Naive thymus-derived CD4-positive, alpha-beta T cell (primary cell): ENCODE results near the gene SSTR5. TPM values are rescaled to one million over a fixed set of nuclear protein-coding genes. Genes with fewer than 3 reads are reported as not detected.
"Not testable (repeated sequence)": the region's sequence is repeated elsewhere in the genome, so short reads cannot be mapped to it uniquely, and the experiment has no call there.

Source experiments
- ATAC-seq: fragments of 150-1000 bp; cut with Tn5 transposase; 2 replicates; pipeline ENCODE4 v1.10.0; 2021; ENCODE audit warnings: mild to moderate bottlenecking, moderate library complexity
- CTCF ChIA-PET: fragments of 350-600 bp; sonication (Branson Sonifier 250); formaldehyde crosslinking; loops from one replicate; lab custom pipeline; 2021; ENCODE audit warnings: antibody characterized with exemption; lab: Charles Lee
- POLR2A ChIA-PET: fragments of 350-600 bp; sonication (Branson Sonifier 250); formaldehyde crosslinking; loops from one replicate; lab custom pipeline; 2021; ENCODE audit warnings: antibody characterized with exemption, inconsistent platforms; lab: Charles Lee
- DNase-seq, 9 donors: peaks; one replicate each; pipeline versions ENCODE4 v3.0.0 to v3.0.0-alpha.2; 2020 to 2022; ENCODE audit warnings: mixed read lengths in 1 of 9
- H3K27ac ChIP-seq: one replicate; pipeline ENCODE4 v1.7.0; 2013; ENCODE audit warnings: mild to moderate bottlenecking, low read depth, low read length, moderate library complexity
- H3K27me3 ChIP-seq, 2 donors: one replicate each; pipeline ENCODE4 v1.7.0; 2013; ENCODE audit warnings: low read length in 2 of 2, mild to moderate bottlenecking in 2 of 2, moderate library complexity in 2 of 2; ENCODE audit not compliant: control insufficient read depth in 2 of 2, insufficient read depth in 2 of 2
- H3K36me3 ChIP-seq, 3 experiments: 1 replicate in 2 of 3; 2 replicates in 1 of 3; pipeline ENCODE4 v1.7.0; 2013; ENCODE audit warnings: low read length in 3 of 3, mild to moderate bottlenecking in 3 of 3, moderate library complexity in 1 of 3; ENCODE audit not compliant: insufficient read depth in 3 of 3, control insufficient read depth in 2 of 3
- H3K4me1 ChIP-seq, 2 donors: one replicate each; pipeline ENCODE4 v1.7.0; 2013; ENCODE audit warnings: low read length in 2 of 2, mild to moderate bottlenecking in 2 of 2, moderate library complexity in 1 of 2; ENCODE audit not compliant: control insufficient read depth in 2 of 2, insufficient read depth in 2 of 2
- H3K4me3 ChIP-seq: 2 replicates; pipeline ENCODE4 v1.7.0; 2013; ENCODE audit warnings: mild to moderate bottlenecking, low read length
- H3K9me3 ChIP-seq, 3 experiments: 1 replicate in 2 of 3; 2 replicates in 1 of 3; pipeline ENCODE4 v1.7.0; 2013; ENCODE audit warnings: low read length in 3 of 3; ENCODE audit not compliant: control insufficient read depth in 2 of 3
- H3K27ac Mint-ChIP-seq, 9 donors: one replicate each; pipeline ENCODE4 v1.8.0; 2020 to 2022; ENCODE audit warnings: mixed read lengths in 9 of 9, mild to moderate bottlenecking in 8 of 9, moderate library complexity in 5 of 9, inconsistent platforms in 2 of 9
- H3K27me3 Mint-ChIP-seq, 5 donors: one replicate each; pipeline ENCODE4 v1.8.0; 2021 to 2022; ENCODE audit warnings: mixed read lengths in 5 of 5, mild to moderate bottlenecking in 1 of 5
- H3K36me3 Mint-ChIP-seq, 5 donors: one replicate each; pipeline ENCODE4 v1.8.0; 2020 to 2022; ENCODE audit warnings: mixed read lengths in 5 of 5, mild to moderate bottlenecking in 3 of 5, inconsistent platforms in 1 of 5
- H3K4me1 Mint-ChIP-seq, 7 donors: one replicate each; pipeline ENCODE4 v1.8.0; 2020 to 2022; ENCODE audit warnings: mixed read lengths in 7 of 7, mild to moderate bottlenecking in 3 of 7, inconsistent platforms in 1 of 7
- H3K4me3 Mint-ChIP-seq, 10 donors: one replicate each; pipeline ENCODE4 v1.8.0; 2020 to 2022; ENCODE audit warnings: mild to moderate bottlenecking in 10 of 10, mixed read lengths in 10 of 10, moderate library complexity in 6 of 10, inconsistent platforms in 2 of 10
- H3K9me3 Mint-ChIP-seq, 11 donors: one replicate each; pipeline ENCODE4 v1.8.0; 2020 to 2022; ENCODE audit warnings: mixed read lengths in 11 of 11, mild to moderate bottlenecking in 4 of 11, inconsistent platforms in 1 of 11, moderate library complexity in 1 of 11
- intact Hi-C, 2 donors: fragments of 100-400 bp; cut with micrococcal nuclease; formaldehyde crosslinking; loops; one replicate each; pipeline ENCODE4 v1.15.1; 2023
- polyA plus RNA-seq, 2 donors: library from polyadenylated mRNA; unstranded; fragments of 300-500 nt; fragmentation: Illumina TruSeq; gene quantifications; one replicate each; pipeline ENCODE4 v1.2.3, GENCODE V29; 2021
- total RNA-seq, 6 experiments: library from RNA in 5 of 6; stranded (reverse) in 5 of 6; gene quantifications; 1 replicate in 5 of 6; 2 replicates in 1 of 6; pipeline ENCODE4 v1.2.3 and lab custom pipeline; 2021 to 2026

SSTR5 gene
- total RNA-seq (not detected), polyA plus RNA-seq (not detected), total RNA-seq (lab: John Stamatoyannopoulos, UW) (not detected)

GRCh38 chr16:1072526-1073261, at the start of gene SSTR5:
SSTR5 (plus strand) TSS chr16:1072747; CDS start chr16:1078869, 6,122 bp downstream.
- H3K36me3 Mint-ChIP-seq = no peaks in the 10 kb centered on the region
- no peaks in the 10 kb centered on the region for H3K4me1 ChIP-seq
- H3K27ac ChIP-seq = no peak within 1 kb of the TSS
- no peaks in the 10 kb centered on the region for H3K27me3 ChIP-seq
- no peaks in the 10 kb centered on the region for H3K9me3 ChIP-seq
- no peak within 1 kb of the TSS for H3K4me3 ChIP-seq
- peaks cover 0 to 1% (median 0%) of the 10 kb centered on the region in 11 donors for H3K9me3 Mint-ChIP-seq
- H3K4me3 Mint-ChIP-seq = no peak within 1 kb of the TSS
- ChIA-PET POLR2A (no interaction called here), CTCF (interaction anchor here (0.6 kb wide), 1 partner anchor 1068 kb away, joined by 4 read pairs; no protein-coding TSS in a partner anchor)
- peaks cover 0 to 1% (median 0%) of the 10 kb centered on the region in 7 donors for H3K4me1 Mint-ChIP-seq
- H3K36me3 ChIP-seq = no peaks in the 10 kb centered on the region
- intact Hi-C loops = no loop called here
- H3K27ac Mint-ChIP-seq = no peak within 1 kb of the TSS
- ATAC-seq = no peak
- no peak for DNase-seq
- peaks cover 13 to 35% (median 18%) of the 10 kb centered on the region in 5 donors for H3K27me3 Mint-ChIP-seq

- intact Hi-C loops = no loop called here
- ChIA-PET POLR2A (no interaction called here), CTCF (no interaction called here)
- Histone ChIP-seq H3K27ac (no peak overlapping the region), H3K9me3 (no peaks in the 10 kb centered on the region), H3K4me3 (no peak overlapping the region), H3K27me3 (no peaks in the 10 kb centered on the region), H3K36me3 (no peaks in the 10 kb centered on the region), H3K4me1 (no peaks in the 10 kb centered on the region)
- Mint-ChIP-seq H3K27ac (no peak overlapping the region), H3K4me1 (no peaks in the 10 kb centered on the region), H3K4me3 (no peak overlapping the region), H3K27me3 (peaks cover 0 to 7% (median 0%) of the 10 kb centered on the region in 5 donors), H3K36me3 (no peaks in the 10 kb centered on the region), H3K9me3 (no peaks in the 10 kb centered on the region)
- DNase-seq = no peak
- no peak for ATAC-seq
Observed at GRCh38 chr16:1024138-1024537, 48.4 kb upstream of the SSTR5 start.

- H3K27me3 ChIP-seq, H3K4me3 Mint-ChIP-seq, H3K36me3 ChIP-seq, H3K9me3 ChIP-seq, H3K36me3 Mint-ChIP-seq, CTCF ChIA-PET, H3K4me3 ChIP-seq, H3K27ac Mint-ChIP-seq, H3K9me3 Mint-ChIP-seq, H3K4me1 Mint-ChIP-seq, ATAC-seq, intact Hi-C loops, DNase-seq, H3K4me1 ChIP-seq, POLR2A ChIA-PET, H3K27ac ChIP-seq: not testable (repeated sequence)
- H3K27me3 Mint-ChIP-seq = peaks cover 0 to 15% (median 5%) of the 10 kb centered on the region in 5 donors
Observed at GRCh38 chr16:1025183-1025809, 47.3 kb upstream of the SSTR5 start.

GRCh38 chr16:1026057-1026783, 46.3 kb upstream of the SSTR5 start:
- H3K4me1 ChIP-seq = no peaks in the 10 kb centered on the region
- no peak overlapping the region for H3K4me3 ChIP-seq
- H3K27me3 ChIP-seq = no peaks in the 10 kb centered on the region
- Mint-ChIP-seq H3K9me3 (no peaks in the 10 kb centered on the region), H3K36me3 (no peaks in the 10 kb centered on the region), H3K4me3 (no peak overlapping the region), H3K27me3 (peaks cover 0 to 15% (median 5%) of the 10 kb centered on the region in 5 donors), H3K27ac (no peak overlapping the region), H3K4me1 (peaks cover 0 to 3% (median 0%) of the 10 kb centered on the region in 7 donors)
- CTCF ChIA-PET = no interaction called here
- POLR2A ChIA-PET = no interaction called here
- intact Hi-C loops = no loop called here
- H3K36me3 ChIP-seq = no peaks in the 10 kb centered on the region
- H3K27ac ChIP-seq = no peak overlapping the region
- no peaks in the 10 kb centered on the region for H3K9me3 ChIP-seq
- DNase-seq (no peak), ATAC-seq (no peak)

- H3K4me1 Mint-ChIP-seq = peaks cover 0 to 3% (median 0%) of the 10 kb centered on the region in 7 donors
- H3K27me3 Mint-ChIP-seq = peaks cover 0 to 15% (median 5%) of the 10 kb centered on the region in 5 donors
- H3K9me3 ChIP-seq = no peaks in the 10 kb centered on the region
- H3K27ac ChIP-seq = no peak overlapping the region
- no peaks in the 10 kb centered on the region for H3K36me3 ChIP-seq
- no peak overlapping the region for H3K4me3 Mint-ChIP-seq
- no peaks in the 10 kb centered on the region for H3K27me3 ChIP-seq
- DNase-seq = no peak
- CTCF ChIA-PET = no interaction called here
- no peak overlapping the region for H3K4me3 ChIP-seq
- no peak for ATAC-seq
- peak overlapping the region in 1 of 9 donors; percentile 62 for H3K27ac Mint-ChIP-seq
- H3K36me3 Mint-ChIP-seq = no peaks in the 10 kb centered on the region
- intact Hi-C loops = no loop called here
- H3K9me3 Mint-ChIP-seq = no peaks in the 10 kb centered on the region
- POLR2A ChIA-PET = no interaction called here
- no peaks in the 10 kb centered on the region for H3K4me1 ChIP-seq
Observed at GRCh38 chr16:1026784-1027500, 45.6 kb upstream of the SSTR5 start.

- CTCF ChIA-PET = no interaction called here
- Mint-ChIP-seq H3K9me3 (no peaks in the 10 kb centered on the region), H3K36me3 (no peaks in the 10 kb centered on the region), H3K4me1 (peaks cover 0 to 3% (median 0%) of the 10 kb centered on the region in 7 donors), H3K27me3 (peaks cover 0 to 15% (median 5%) of the 10 kb centered on the region in 5 donors), H3K4me3 (no peak overlapping the region), H3K27ac (no peak overlapping the region)
- DNase-seq = no peak
- Histone ChIP-seq H3K27ac (no peak overlapping the region), H3K4me1 (no peaks in the 10 kb centered on the region), H3K36me3 (no peaks in the 10 kb centered on the region), H3K27me3 (no peaks in the 10 kb centered on the region), H3K9me3 (no peaks in the 10 kb centered on the region), H3K4me3 (no peak overlapping the region)
- ATAC-seq = no peak
- POLR2A ChIA-PET = no interaction called here
- intact Hi-C loops = no loop called here
Observed at GRCh38 chr16:1027501-1027815, 45.1 kb upstream of the SSTR5 start.
